C4-2B (cell line): ENCODE measurements around the gene HES6.

ENCODE experiments used
- ZFX ChIP-seq: fragments of 450-650 bp; IDR thresholded peaks from 2 replicates; pipeline ENCODE4 v1.6.1; 2017
- TF ChIP-seq, protein P1 (sequence below): fragments of 450-650 bp; conservative IDR thresholded peaks from 2 replicates; pipeline ENCODE4 v1.5.1; 2017; ENCODE audit warnings: mild to moderate bottlenecking

DNA sequence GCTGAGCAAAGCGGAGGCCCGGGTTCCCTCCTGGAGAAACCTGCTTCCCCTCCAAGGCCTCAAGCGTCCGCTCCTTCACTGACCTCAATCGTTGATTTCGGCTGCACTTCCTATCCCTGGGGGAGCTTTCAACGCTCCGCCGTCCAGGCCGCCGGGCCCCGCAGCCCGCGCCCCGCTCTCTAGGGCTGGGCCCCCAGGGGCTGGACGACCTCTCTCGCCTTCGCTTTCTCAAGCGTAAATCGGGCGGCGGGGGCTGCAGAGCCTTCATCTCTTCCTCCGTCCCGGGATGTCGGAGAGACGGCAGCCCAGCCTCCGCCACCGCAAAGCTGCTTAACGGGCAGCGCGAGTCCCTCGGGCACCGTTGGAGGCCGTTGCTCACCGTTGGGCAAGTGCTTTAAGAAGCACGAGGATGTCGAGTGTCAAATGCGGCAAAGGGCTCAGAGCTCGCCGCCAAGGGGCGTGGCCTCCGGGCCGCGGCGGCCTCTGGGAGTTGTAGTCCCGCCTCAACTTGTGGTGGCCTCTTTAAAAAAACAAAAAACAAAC, 8.5 kb downstream of the HES6 start:
- TF ChIP-seq, protein P1, sequence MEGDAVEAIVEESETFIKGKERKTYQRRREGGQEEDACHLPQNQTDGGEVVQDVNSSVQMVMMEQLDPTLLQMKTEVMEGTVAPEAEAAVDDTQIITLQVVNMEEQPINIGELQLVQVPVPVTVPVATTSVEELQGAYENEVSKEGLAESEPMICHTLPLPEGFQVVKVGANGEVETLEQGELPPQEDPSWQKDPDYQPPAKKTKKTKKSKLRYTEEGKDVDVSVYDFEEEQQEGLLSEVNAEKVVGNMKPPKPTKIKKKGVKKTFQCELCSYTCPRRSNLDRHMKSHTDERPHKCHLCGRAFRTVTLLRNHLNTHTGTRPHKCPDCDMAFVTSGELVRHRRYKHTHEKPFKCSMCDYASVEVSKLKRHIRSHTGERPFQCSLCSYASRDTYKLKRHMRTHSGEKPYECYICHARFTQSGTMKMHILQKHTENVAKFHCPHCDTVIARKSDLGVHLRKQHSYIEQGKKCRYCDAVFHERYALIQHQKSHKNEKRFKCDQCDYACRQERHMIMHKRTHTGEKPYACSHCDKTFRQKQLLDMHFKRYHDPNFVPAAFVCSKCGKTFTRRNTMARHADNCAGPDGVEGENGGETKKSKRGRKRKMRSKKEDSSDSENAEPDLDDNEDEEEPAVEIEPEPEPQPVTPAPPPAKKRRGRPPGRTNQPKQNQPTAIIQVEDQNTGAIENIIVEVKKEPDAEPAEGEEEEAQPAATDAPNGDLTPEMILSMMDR: no peak
- no peak for TF ChIP-seq ZFX
